GM12878 (cell line): ENCODE results near the gene RGS16. TPM values are rescaled to one million over a fixed set of nuclear protein-coding genes. Genes with fewer than 3 reads are reported as not detected.
A peak's percentile ranks its signal among the peaks of the same experiment; 100 is the strongest.
"Not testable (repeated sequence)": the region's sequence is repeated elsewhere in the genome, so short reads cannot be mapped to it uniquely, and the experiment has no call there.

Source experiments
- ATAC-seq: fragments of 200-7000 bp; cut with Tn5 transposase; 3 replicates; pipeline ENCODE4 v1.9.1; 2020; ENCODE audit warnings: mild to moderate bottlenecking, moderate library complexity
- BruUV-seq: library from RNA; stranded (reverse); fragments of 400-500 nt; replicated peaks from 2 replicates; lab custom pipeline; 2021; lab: Mats Ljungman, UMichigan
- CTCF ChIA-PET: fragments of 300-600 bp; sonication (Branson Sonifier 250); formaldehyde crosslinking; extraction: SDS; loops from one replicate; lab custom pipeline; 2021; ENCODE audit warnings: inconsistent platforms; lab: Yijun Ruan, JAX
- POLR2A ChIA-PET: fragments of 350-600 bp; formaldehyde crosslinking; extraction: SDS; loops from one replicate; lab custom pipeline; 2021; ENCODE audit warnings: inconsistent platforms; lab: Charles Lee
- RAD21 ChIA-PET: fragments of 300-600 bp; sonication (Branson Sonifier 250); formaldehyde crosslinking; loops from one replicate; lab custom pipeline; 2023; ENCODE audit warnings: antibody characterized with exemption; ENCODE audit not compliant: unreplicated experiment; lab: Charles Lee
- SMC1A ChIA-PET: fragments of 300-600 bp; sonication (Branson Sonifier 250); formaldehyde crosslinking; loops from one replicate; lab custom pipeline; 2023; ENCODE audit not compliant: unreplicated experiment, uncharacterized antibody; lab: Charles Lee
- DNase-seq: peaks from one replicate; pipeline ENCODE4 v3.0.0-alpha.2; 2011; ENCODE audit warnings: low read depth, low spot score
- FAIRE-seq: peaks from 3 replicates; lab custom pipeline; 2011; peaks lifted over from hg19 to GRCh38; lab: Jason Lieb, UNC
- H2AFZ ChIP-seq: 2 replicates; pipeline ENCODE4 v1.6.0; 2011; ENCODE audit warnings: low read depth, low read length, control low read depth; ENCODE audit not compliant: control insufficient read depth
- H3K27ac ChIP-seq: 2 replicates; pipeline ENCODE4 v1.5.1; 2011; ENCODE audit warnings: control low read depth; ENCODE audit not compliant: control insufficient read depth, insufficient read depth
- H3K27me3 ChIP-seq, 2 experiments: replicated peaks in 1 of 2; 2 replicates each; pipeline versions ENCODE4 v1.6.0 to v1.6.1; 2011; ENCODE audit warnings: low read length in 1 of 2; ENCODE audit not compliant: control insufficient read depth in 2 of 2, insufficient read depth in 2 of 2
- H3K36me3 ChIP-seq, 2 experiments: 2 replicates each; pipeline ENCODE4 v1.5.1; 2011; ENCODE audit warnings: low read length in 1 of 2; ENCODE audit not compliant: control insufficient read depth in 2 of 2, insufficient read depth in 2 of 2
- H3K4me1 ChIP-seq: 2 replicates; pipeline ENCODE4 v1.6.1; 2011; ENCODE audit warnings: mild to moderate bottlenecking, low read length, moderate library complexity, mixed read lengths; ENCODE audit not compliant: control insufficient read depth, insufficient read depth
- H3K4me2 ChIP-seq: 2 replicates; pipeline ENCODE4 v1.6.0; 2011; ENCODE audit warnings: control low read depth; ENCODE audit not compliant: control insufficient read depth, insufficient read depth
- H3K4me3 ChIP-seq: fragments of 200-600 bp; sonication (generic); 2 replicates; pipeline ENCODE4 v1.5.1; 2016
- H3K79me2 ChIP-seq: 2 replicates; pipeline ENCODE4 v1.6.0; 2011; ENCODE audit warnings: low read length; ENCODE audit not compliant: control insufficient read depth, insufficient read depth
- H3K9ac ChIP-seq: 2 replicates; pipeline ENCODE4 v1.8.0; 2011; ENCODE audit warnings: low read length, control low read depth, mixed read lengths; ENCODE audit not compliant: control insufficient read depth, insufficient read depth
- H3K9me3 ChIP-seq: replicated peaks from 3 replicates; pipeline ENCODE4 v1.5.1; 2011; ENCODE audit warnings: mild to moderate bottlenecking, low read length; ENCODE audit not compliant: control insufficient read depth, insufficient read depth
- H4K20me1 ChIP-seq: 2 replicates; pipeline ENCODE4 v1.6.0; 2011; ENCODE audit not compliant: control insufficient read depth, insufficient read depth
- ATF2 ChIP-seq: IDR thresholded peaks from 2 replicates; pipeline ENCODE4 v1.6.1; 2012; ENCODE audit warnings: low read length, inconsistent platforms
- ATF7 ChIP-seq: fragments of 450-650 bp; IDR thresholded peaks from 2 replicates; pipeline ENCODE4 v1.6.1; 2016; ENCODE audit warnings: low read depth, mild to moderate bottlenecking
- BCL11A ChIP-seq: IDR thresholded peaks from 2 replicates; pipeline ENCODE4 v1.6.1; 2011; ENCODE audit warnings: low read depth, low read length
- BHLHE40 ChIP-seq, 2 experiments: fragments of 450-650 bp in 1 of 2; IDR thresholded peaks; 2 replicates each; pipeline ENCODE4 v1.6.1; 2011 to 2017; ENCODE audit warnings: low read depth in 2 of 2, borderline replicate concordance in 1 of 2, improper control_type of control experiment in 1 of 2, low read length in 1 of 2, mild to moderate bottlenecking in 1 of 2
- EED ChIP-seq: sonication (generic); IDR thresholded peaks from 2 replicates; pipeline ENCODE4 v1.6.1; 2016; ENCODE audit warnings: antibody characterized with exemption, low read depth
- ETV6 ChIP-seq, 2 experiments: fragments of 450-650 bp in 1 of 2; IDR thresholded peaks in 1 of 2; conservative IDR thresholded peaks in 1 of 2; 2 replicates each; pipeline ENCODE4 v1.6.1; 2014; ENCODE audit warnings: antibody characterized with exemption in 1 of 2, borderline replicate concordance in 1 of 2, low read depth in 1 of 2, mild to moderate bottlenecking in 1 of 2, moderate library complexity in 1 of 2
- FOXM1 ChIP-seq: IDR thresholded peaks from 2 replicates; pipeline ENCODE4 v1.6.1; 2012; ENCODE audit warnings: low read depth, mild to moderate bottlenecking, inconsistent platforms, low read length, moderate library complexity
- GATAD2B ChIP-seq: fragments of 450-650 bp; conservative IDR thresholded peaks from 2 replicates; pipeline ENCODE4 v1.6.1; 2017; ENCODE audit warnings: low read depth, mild to moderate bottlenecking, moderate library complexity
- IKZF2 ChIP-seq, 2 experiments: fragments of 450-650 bp; IDR thresholded peaks; 2 replicates each; pipeline ENCODE4 v1.6.1; 2017; ENCODE audit warnings: mild to moderate bottlenecking in 2 of 2, moderate library complexity in 2 of 2
- MEF2B ChIP-seq: fragments of 450-650 bp; IDR thresholded peaks from 2 replicates; pipeline ENCODE4 v1.6.1; 2018; ENCODE audit warnings: mild to moderate bottlenecking, moderate library complexity; ENCODE audit not compliant: partially characterized antibody, poor library complexity, severe bottlenecking
- MLLT1 ChIP-seq: fragments of 450-650 bp; IDR thresholded peaks from 2 replicates; pipeline ENCODE4 v1.6.1; 2016; ENCODE audit warnings: mild to moderate bottlenecking
- NR2C1 ChIP-seq: fragments of 450-650 bp; IDR thresholded peaks from 2 replicates; pipeline ENCODE4 v1.6.1; 2017; ENCODE audit warnings: antibody characterized with exemption, mild to moderate bottlenecking, moderate library complexity
- NR2F1 ChIP-seq: fragments of 450-650 bp; conservative IDR thresholded peaks from 2 replicates; pipeline ENCODE4 v1.6.1; 2017; ENCODE audit warnings: mild to moderate bottlenecking
- RELB ChIP-seq: fragments of 450-650 bp; IDR thresholded peaks from 2 replicates; pipeline ENCODE4 v1.6.1; 2017; ENCODE audit warnings: low read depth, mild to moderate bottlenecking, moderate library complexity
- RUNX3 ChIP-seq: IDR thresholded peaks from 2 replicates; pipeline ENCODE4 v1.6.1; 2012; ENCODE audit warnings: low read length, inconsistent platforms
- SKIL ChIP-seq: fragments of 450-650 bp; IDR thresholded peaks from 2 replicates; pipeline ENCODE4 v1.6.1; 2017; ENCODE audit warnings: mild to moderate bottlenecking, low read depth, inconsistent platforms; ENCODE audit not compliant: poor library complexity, severe bottlenecking
- WGBS: methylation state at CpG from one replicate; pipeline ENCODE4 v1.1.6; 2016; ENCODE audit warnings: low lambda C conversion rate; ENCODE audit not compliant: insufficient replicate concordance, insufficient coverage; ENCODE audit errors: missing lambda C conversion rate; 5-methylcytosine and 5-hydroxymethylcytosine counted together
- in situ Hi-C: fragments of 300-500 bp; cut with MboI; formaldehyde crosslinking; loops from 9 replicates; pipeline ENCODE4 v1.14.3; 2018; ENCODE audit warnings: mixed read lengths
- intact Hi-C: fragments of 100-400 bp; cut with micrococcal nuclease; formaldehyde crosslinking; loops from one replicate; pipeline ENCODE4 v1.14.2; 2022; ENCODE audit not compliant: unreplicated experiment
- polyA plus RNA-seq, 11 experiments: library from polyadenylated mRNA; depleted of rRNA in 4 of 11; unstranded in 6 of 11; stranded (reverse) in 5 of 11; fragments of >200 nt; fragmentation: Nextera tagmentation in 4 of 11; fragmentation: Illumina TruSeq in 1 of 11; extraction: Ambion mirVana in 4 of 11; extraction: Trizol in 1 of 11; gene quantifications; 1 replicate in 1 of 11; 2 replicates in 10 of 11; pipeline versions ENCODE4 v1.2.1 to v1.2.3, GENCODE V29; 2011 to 2016; ENCODE audit warnings: inconsistent platforms in 2 of 11, missing spikeins in 2 of 11, low read depth in 1 of 11
- total RNA-seq, 4 experiments: library from RNA; depleted of rRNA in 3 of 4; stranded (reverse); fragments of >200 nt in 3 of 4; fragmentation: Illumina TruSeq in 1 of 4; extraction: Trizol in 1 of 4; gene quantifications; 2 replicates each; pipeline versions ENCODE4 v1.2.1 to v1.2.3, GENCODE V29; 2013 to 2021

The RGS16 gene
- total and polyA plus RNA-seq, 10 of the 15 experiments (the other 5 are each of a cell fraction or from before 2014, with no cell fraction given) = 16.4 to 58.2 (median 44.6) TPM

- H4K20me1 ChIP-seq, BruUV-seq, H3K9ac ChIP-seq, H3K27me3 ChIP-seq, H3K9me3 ChIP-seq, in situ Hi-C loops, FAIRE-seq, H3K4me3 ChIP-seq, H3K27ac ChIP-seq, DNase-seq, H3K36me3 ChIP-seq, H3K79me2 ChIP-seq: not testable (repeated sequence)
- Histone ChIP-seq H2AFZ (peak overlapping the region; percentile 24; the same call in 1 of the 2 replicates), H3K4me1 (peaks cover 33% of the 10 kb centered on the region), H3K4me2 (peak overlapping the region; percentile 38)
- intact Hi-C loops = loop anchor here (5.0 kb wide), 1 partner anchor 45 kb away; no protein-coding TSS in a partner anchor
- ChIA-PET CTCF (interaction anchor here (0.7 to 2.2 kb wide), 13 partner anchors 13 to 150 kb away, joined by 3 to 13 read pairs (median 5); no protein-coding TSS in a partner anchor), RAD21 (interaction anchor here (0.7 to 2.1 kb wide), 13 partner anchors 9 to 151 kb away, joined by 3 to 14 read pairs (median 4); partner anchors contain the start of gene RGS16), SMC1A (interaction anchor here (0.6 to 14.8 kb wide), 13 partner anchors 9 to 150 kb away, joined by 3 to 238 read pairs (median 5); partner anchors contain the start of gene RGS16), POLR2A (interaction anchor here (0.6 to 2.2 kb wide), 9 partner anchors 9 to 44 kb away, joined by 3 to 13 read pairs (median 4); no protein-coding TSS in a partner anchor)
- WGBS = 37% methylated on average over 12 of the region's 12 CpGs
- ATAC-seq = peak; percentile 33
- TF ChIP-seq MLLT1 (0 out of 2 replicates have a peak, but pooled peaks have one; percentile 26), GATAD2B (peak; percentile 52), MEF2B (peak; percentile 29), NR2F1 (peak; percentile 94), RELB (peak; percentile 43; the same call in 1 of the 2 replicates), NR2C1 (peak; percentile 71), ATF7 (peak; percentile 36; the same call in 1 of the 2 replicates), RUNX3 (peak; percentile 59), EED (0 out of 2 replicates have a peak, but pooled peaks have one; percentile 18), BHLHE40 (IDR thresholded peaks at IDR 0.05; ENCODE audit: borderline replicate concordance in 1 of 2, low read depth in 2 of 2, low read length in 1 of 2) (peak in 1 of 2 experiments; percentile 20; a peak in 1 of 4 replicates), BCL11A (peak; percentile 21; the same call in 1 of the 2 replicates), SKIL (peak; percentile 39), ETV6 (conservative IDR thresholded peaks at IDR 0.05 in 1 of 2, IDR thresholded peaks at IDR 0.05 in 1 of 2; ENCODE audit: borderline replicate concordance in 1 of 2, low read depth in 1 of 2) (peak in 1 of 2 experiments; percentile 40; a peak in 1 of 4 replicates), IKZF2 (IDR thresholded peaks at IDR 0.05) (peak; percentile 46 to 63), FOXM1 (peak; percentile 25; the same call in 1 of the 2 replicates), ATF2 (peak; percentile 20; the same call in 1 of the 2 replicates)
Observed at GRCh38 chr1:182632441-182632857, 28.3 kb upstream of the RGS16 start.
